T-cell (primary cell): ENCODE data around the gene SSBP3. TPM values are rescaled to one million over a fixed set of nuclear protein-coding genes. Genes with fewer than 3 reads are reported as not detected.
A peak's percentile ranks its signal among the peaks of the same experiment; 100 is the strongest.

Experiments used
- ATAC-seq, 4 experiments: fragments of 200-7000 bp in 3 of 4; fragments of 150-1000 bp in 1 of 4; cut with Tn5 transposase; replicated peaks in 1 of 4; 1 replicate in 3 of 4; 2 replicates in 1 of 4; pipeline ENCODE4 v1.10.0; 2021; ENCODE audit warnings: moderate library complexity in 3 of 4, mild to moderate bottlenecking in 2 of 4, moderate number of reproducible peaks in 1 of 4
- CTCF ChIA-PET, 2 donors: fragments of 300-600 bp; sonication (Branson Sonifier 250); formaldehyde crosslinking; loops; one replicate each; lab custom pipeline; 2022; ENCODE audit warnings: antibody characterized with exemption in 2 of 2; lab: Charles Lee
- POLR2A ChIA-PET, 2 donors: fragments of 300-600 bp; sonication (Branson Sonifier 250); formaldehyde crosslinking; loops; one replicate each; lab custom pipeline; 2022; ENCODE audit warnings: antibody characterized with exemption in 2 of 2; lab: Charles Lee
- DNase-seq, 35 experiments: peaks; one replicate each; pipeline versions ENCODE4 v3.0.0 to v3.0.0-alpha.2; 2013 to 2023
- H3K27ac ChIP-seq: one replicate; pipeline ENCODE4 v1.5.1; 2013; ENCODE audit warnings: low read length
- H3K27me3 ChIP-seq, 2 experiments: replicated peaks in 1 of 2; 1 replicate in 1 of 2; 2 replicates in 1 of 2; pipeline versions ENCODE4 v1.6.1 to v1.7.0; 2013; ENCODE audit warnings: low read length in 1 of 2, mixed read lengths in 1 of 2; ENCODE audit not compliant: control insufficient read depth in 2 of 2, insufficient read depth in 2 of 2; ENCODE audit errors: extremely low read depth in 1 of 2
- H3K36me3 ChIP-seq, 2 donors: 1 replicate in 1 of 2; 2 replicates in 1 of 2; pipeline versions ENCODE4 v1.6.1 to v1.7.0; 2013; ENCODE audit warnings: low read length in 1 of 2; ENCODE audit not compliant: control insufficient read depth in 2 of 2, insufficient read depth in 1 of 2; ENCODE audit errors: extremely low read depth in 1 of 2
- H3K4me1 ChIP-seq, 2 experiments: 1 replicate in 1 of 2; 2 replicates in 1 of 2; pipeline versions ENCODE4 v1.6.1 to v1.7.0; 2013; ENCODE audit warnings: low read length in 2 of 2, mixed read lengths in 1 of 2; ENCODE audit not compliant: insufficient read depth in 2 of 2, control insufficient read depth in 1 of 2; ENCODE audit errors: extremely low read depth in 1 of 2
- H3K4me3 ChIP-seq, 2 donors: 1 replicate in 1 of 2; 2 replicates in 1 of 2; pipeline versions ENCODE4 v1.5.1 to v1.7.0; 2013; ENCODE audit warnings: mild to moderate bottlenecking in 2 of 2, low read length in 1 of 2, moderate library complexity in 1 of 2; ENCODE audit not compliant: control insufficient read depth in 1 of 2; ENCODE audit errors: extremely low read depth in 1 of 2
- H3K9me3 ChIP-seq: 2 replicates; pipeline ENCODE4 v1.7.0; 2013
- H3K27ac Mint-ChIP-seq, 2 donors: one replicate each; pipeline ENCODE4 v1.8.0; 2020 to 2021; ENCODE audit warnings: mild to moderate bottlenecking in 2 of 2, mixed read lengths in 2 of 2
- H3K27me3 Mint-ChIP-seq, 2 donors: one replicate each; pipeline ENCODE4 v1.8.0; 2021 to 2022; ENCODE audit warnings: mixed read lengths in 2 of 2
- H3K36me3 Mint-ChIP-seq: one replicate; pipeline ENCODE4 v1.8.0; 2021; ENCODE audit warnings: mixed read lengths
- H3K4me1 Mint-ChIP-seq, 3 donors: one replicate each; pipeline ENCODE4 v1.8.0; 2020 to 2022; ENCODE audit warnings: mixed read lengths in 3 of 3, mild to moderate bottlenecking in 1 of 3
- H3K4me3 Mint-ChIP-seq, 3 donors: one replicate each; pipeline ENCODE4 v1.8.0; 2020 to 2022; ENCODE audit warnings: mild to moderate bottlenecking in 3 of 3, mixed read lengths in 3 of 3, moderate library complexity in 3 of 3
- H3K9me3 Mint-ChIP-seq, 3 donors: one replicate each; pipeline ENCODE4 v1.8.0; 2020 to 2022; ENCODE audit warnings: mixed read lengths in 3 of 3
- WGBS: methylation state at CpG from one replicate; pipeline ENCODE4 v1.1.5; 2013; ENCODE audit warnings: missing lambda C conversion rate; ENCODE audit not compliant: insufficient coverage; 5-methylcytosine and 5-hydroxymethylcytosine counted together
- total RNA-seq, 35 experiments: library from RNA in 6 of 35; stranded (reverse) in 6 of 35; fragments of 120-200 nt in 1 of 35; gene quantifications; one replicate each; pipeline versions ENCODE4 v1.2.1 to v1.2.4 and lab custom pipeline; 2013 to 2026

Gene SSBP3
- total RNA-seq, 5 donors from 2014 or later (not counting 1 experiment from before 2014, with no cell fraction given) = 51.5 to 84.5 (median 69.2) TPM

- H3K36me3 Mint-ChIP-seq = peaks cover 20% of the 10 kb centered on the region
- ATAC-seq (no peak), DNase-seq (no peak)
- Histone ChIP-seq H3K4me3 (no peak overlapping the region), H3K9me3 (no peaks in the 10 kb centered on the region), H3K4me1 (peaks cover 11 to 30% of the 10 kb centered on the region in 2 experiments), H3K27me3 (no peaks in the 10 kb centered on the region), H3K36me3 (no peaks in the 10 kb centered on the region), H3K27ac (no peak overlapping the region)
- CTCF ChIA-PET = no interaction called here
- H3K9me3 Mint-ChIP-seq = no peaks in the 10 kb centered on the region
- no CpG with 5 or more reads among the region's 2 CpGs for WGBS
- H3K4me1 Mint-ChIP-seq = peaks cover 57 to 81% (median 68%) of the 10 kb centered on the region in 3 donors
- no peak overlapping the region for H3K4me3 Mint-ChIP-seq
- no peaks in the 10 kb centered on the region for H3K27me3 Mint-ChIP-seq
- H3K27ac Mint-ChIP-seq = no peak overlapping the region
- POLR2A ChIA-PET = no interaction called here
Observed at GRCh38 chr1:54367613-54368012, 38.6 kb downstream of the SSBP3 start.

- Histone ChIP-seq H3K4me1 (peaks cover 0 to 25% of the 10 kb centered on the region in 2 experiments), H3K9me3 (no peaks in the 10 kb centered on the region), H3K27me3 (no peaks in the 10 kb centered on the region), H3K36me3 (no peaks in the 10 kb centered on the region), H3K4me3 (no peak overlapping the region), H3K27ac (no peak overlapping the region)
- Mint-ChIP-seq H3K4me3 (no peak overlapping the region), H3K27me3 (no peaks in the 10 kb centered on the region), H3K9me3 (no peaks in the 10 kb centered on the region), H3K36me3 (peaks cover 16% of the 10 kb centered on the region), H3K27ac (peak overlapping the region in 1 of 2 donors; percentile 45), H3K4me1 (peaks cover 57 to 80% (median 68%) of the 10 kb centered on the region in 3 donors)
- ChIA-PET CTCF (no interaction called here), POLR2A (no interaction called here)
- no peak for DNase-seq
- no peak for ATAC-seq
- 100% methylated on average over 1 of the region's 3 CpGs for whole genome bisulfite sequencing
Observed at GRCh38 chr1:54365847-54366246, 40.3 kb downstream of the SSBP3 start.

DNA sequence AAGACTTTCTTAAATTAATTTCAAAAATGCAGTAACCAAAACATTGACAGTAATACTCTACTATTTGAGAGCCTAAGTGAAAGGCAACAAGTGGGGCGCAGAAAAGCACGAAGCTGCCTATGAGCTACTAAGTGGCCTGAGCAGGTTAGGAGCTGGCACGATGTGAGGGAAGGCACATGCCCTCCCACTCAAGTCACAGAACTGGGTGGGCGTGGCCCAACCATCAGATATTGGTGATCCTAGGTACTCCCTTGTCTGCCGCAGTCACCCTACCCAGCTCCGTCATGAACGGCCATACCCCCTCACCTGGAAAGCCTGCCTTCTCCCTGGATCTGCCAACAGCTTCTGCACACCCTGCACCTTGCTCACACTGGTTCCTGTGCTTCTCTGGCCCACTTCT lies 40.8 kb downstream of the SSBP3 start:
- Histone ChIP-seq H3K27me3 (no peaks in the 10 kb centered on the region), H3K4me3 (no peak overlapping the region), H3K4me1 (peaks cover 0 to 28% of the 10 kb centered on the region in 2 experiments), H3K9me3 (no peaks in the 10 kb centered on the region), H3K27ac (no peak overlapping the region), H3K36me3 (no peaks in the 10 kb centered on the region)
- Mint-ChIP-seq H3K4me1 (peaks cover 59 to 80% (median 67%) of the 10 kb centered on the region in 3 donors), H3K36me3 (peaks cover 15% of the 10 kb centered on the region), H3K27ac (no peak overlapping the region), H3K27me3 (no peaks in the 10 kb centered on the region), H3K4me3 (no peak overlapping the region), H3K9me3 (no peaks in the 10 kb centered on the region)
- 87% methylated on average over 7 of the region's 7 CpGs for WGBS
- ChIA-PET POLR2A (no interaction called here), CTCF (no interaction called here)
- DNase-seq = no peak
- no peak for ATAC-seq

- Histone ChIP-seq H3K4me3 (no peak overlapping the region), H3K27me3 (no peaks in the 10 kb centered on the region), H3K4me1 (peaks cover 0 to 28% of the 10 kb centered on the region in 2 experiments), H3K27ac (no peak overlapping the region), H3K36me3 (no peaks in the 10 kb centered on the region), H3K9me3 (no peaks in the 10 kb centered on the region)
- H3K27ac Mint-ChIP-seq = peak overlapping the region in 1 of 2 donors; percentile 59
- no peaks in the 10 kb centered on the region for H3K27me3 Mint-ChIP-seq
- no peak overlapping the region for H3K4me3 Mint-ChIP-seq
- ChIA-PET CTCF (no interaction called here), POLR2A (no interaction called here)
- peaks cover 11% of the 10 kb centered on the region for H3K36me3 Mint-ChIP-seq
- peaks cover 63 to 80% (median 69%) of the 10 kb centered on the region in 3 donors for H3K4me1 Mint-ChIP-seq
- ATAC-seq (no peak), DNase-seq (no peak)
- 100% methylated on average over 6 of the region's 10 CpGs for WGBS
- H3K9me3 Mint-ChIP-seq = no peaks in the 10 kb centered on the region
Observed at GRCh38 chr1:54364995-54365394, 41.2 kb downstream of the SSBP3 start.

DNA sequence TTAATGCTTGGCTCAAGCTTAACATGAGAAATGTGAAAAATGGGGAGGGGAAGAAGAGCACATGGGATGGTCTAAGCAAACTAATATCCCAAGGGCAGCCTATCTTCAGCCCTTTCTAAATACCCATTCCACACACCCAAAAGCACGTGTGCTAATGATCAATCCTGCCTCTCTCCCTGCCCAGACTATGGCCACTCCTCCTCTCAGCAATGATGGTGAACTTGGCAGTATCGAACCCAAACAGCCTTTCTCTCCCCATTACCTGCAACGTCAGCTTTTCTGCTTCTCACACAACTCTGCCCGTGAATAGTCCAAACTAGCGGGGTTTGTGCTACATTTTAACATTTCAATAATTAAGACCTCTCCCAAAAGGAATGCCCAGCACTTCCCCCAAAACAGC lies 41.6 kb downstream of the SSBP3 start:
- H3K36me3 ChIP-seq = no peaks in the 10 kb centered on the region
- ChIA-PET POLR2A (no interaction called here), CTCF (no interaction called here)
- Mint-ChIP-seq H3K36me3 (peaks cover 11% of the 10 kb centered on the region), H3K27ac (peak overlapping the region in 1 of 2 donors; percentile 59), H3K4me3 (no peak overlapping the region), H3K27me3 (no peaks in the 10 kb centered on the region), H3K4me1 (peaks cover 66 to 81% (median 73%) of the 10 kb centered on the region in 3 donors), H3K9me3 (no peaks in the 10 kb centered on the region)
- H3K4me3 ChIP-seq = no peak overlapping the region
- ATAC-seq = no peak
- H3K27me3 ChIP-seq = no peaks in the 10 kb centered on the region
- 94% methylated on average over 3 of the region's 5 CpGs for WGBS
- DNase-seq = no peak
- H3K9me3 ChIP-seq = no peaks in the 10 kb centered on the region
- H3K4me1 ChIP-seq = peaks cover 0 to 28% of the 10 kb centered on the region in 2 experiments
- no peak overlapping the region for H3K27ac ChIP-seq

- Mint-ChIP-seq H3K27me3 (no peaks in the 10 kb centered on the region), H3K4me1 (peaks cover 62 to 81% (median 74%) of the 10 kb centered on the region in 3 donors), H3K4me3 (no peak overlapping the region), H3K36me3 (peaks cover 13% of the 10 kb centered on the region), H3K27ac (peak overlapping the region in 1 of 2 donors; percentile 71), H3K9me3 (no peaks in the 10 kb centered on the region)
- H3K36me3 ChIP-seq = peaks cover 0 to 5% of the 10 kb centered on the region in 2 donors
- peaks cover 0 to 28% of the 10 kb centered on the region in 2 experiments for H3K4me1 ChIP-seq
- POLR2A ChIA-PET = no interaction called here
- no peak overlapping the region for H3K27ac ChIP-seq
- CTCF ChIA-PET = interaction anchor here in 1 of 2 donors (0.7 kb wide), 1 partner anchor 245 kb away, joined by 3 read pairs; no protein-coding TSS in a partner anchor
- no peak overlapping the region for H3K4me3 ChIP-seq
- DNase-seq (no peak), ATAC-seq (no peak)
- no peaks in the 10 kb centered on the region for H3K27me3 ChIP-seq
- H3K9me3 ChIP-seq = no peaks in the 10 kb centered on the region
Observed at GRCh38 chr1:54363925-54364324, 42.3 kb downstream of the SSBP3 start.
